Measurements from ENCODE around the gene TIMP4.

TIMP4 gene

GRCh38 chr3:12185172-12185710, 26.5 kb upstream of the TIMP4 start:
- DNase-seq (ENCODE audit: low read depth): no peak

- no peak for DNase-seq (ENCODE audit: low read depth)
Measured at GRCh38 chr3:12184541-12184940, 25.8 kb upstream of the TIMP4 start.

DNA sequence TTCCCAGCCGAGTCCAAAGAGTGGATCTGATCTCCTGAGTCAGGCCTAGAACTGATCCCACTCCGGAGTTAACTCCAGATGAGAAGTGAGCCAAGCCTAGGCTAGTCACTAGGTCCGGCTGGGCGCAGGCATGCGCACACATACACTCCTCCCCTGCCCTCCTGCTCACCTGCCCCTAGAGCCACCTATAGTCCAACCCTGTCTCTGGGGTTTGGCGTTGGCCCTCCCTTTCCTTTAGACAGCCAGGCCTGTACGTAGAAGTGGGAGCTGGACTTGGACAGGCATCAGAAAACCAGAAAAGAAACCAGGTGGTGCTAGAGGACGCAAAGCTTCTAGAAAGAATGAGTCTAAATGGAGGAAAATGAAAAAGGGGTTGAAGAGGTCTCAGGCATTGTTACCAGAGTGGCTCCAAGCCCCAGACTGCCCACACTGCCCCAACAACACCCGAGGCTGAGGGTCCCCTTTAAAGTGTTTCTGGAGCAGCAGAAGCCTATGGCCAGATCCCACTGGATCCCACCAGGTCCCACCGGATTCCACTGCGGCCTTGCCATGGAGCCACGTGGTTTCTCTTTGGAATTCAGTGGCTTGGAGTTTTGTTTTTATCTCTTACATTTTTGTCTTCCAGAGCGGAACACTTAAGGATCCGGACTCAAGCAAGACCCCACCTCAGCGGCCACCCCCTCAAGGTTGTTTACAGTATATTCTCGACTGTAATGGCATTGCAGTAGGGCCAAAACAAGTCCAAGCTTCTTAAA, 24.2 kb upstream of the TIMP4 start:
- DNase-seq (ENCODE audit: low read depth): no peak

GRCh38 chr3:12181806-12182205, 23.1 kb upstream of the TIMP4 start:
- DNase-seq (ENCODE audit: low read depth): no peak

GRCh38 chr3:12181301-12181700, 22.6 kb upstream of the TIMP4 start:
- no peak for DNase-seq (ENCODE audit: low read depth)

DNA sequence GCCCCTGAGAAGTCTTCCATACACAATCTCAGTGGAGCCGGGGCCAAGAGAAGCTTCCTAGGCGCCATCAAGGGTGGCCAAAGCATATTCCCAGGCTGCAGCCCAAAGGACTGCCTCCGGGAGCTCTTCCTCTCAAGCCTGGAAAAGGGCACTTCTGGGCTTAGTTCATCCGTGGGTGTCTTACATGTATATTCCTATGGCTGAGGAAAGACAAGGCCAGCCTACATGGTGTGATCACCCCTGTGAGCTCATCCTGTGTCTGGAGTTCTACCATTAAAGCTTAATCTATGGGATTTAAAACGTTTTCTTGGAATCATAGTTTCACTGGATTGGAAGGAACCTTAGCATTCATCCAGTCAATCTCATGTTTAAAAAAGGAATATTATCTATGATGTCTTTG, 21.9 kb upstream of the TIMP4 start:
- no peak for DNase-seq (ENCODE audit: low read depth)

- DNase-seq (ENCODE audit: low read depth): no peak
Measured at GRCh38 chr3:12180218-12180617, 21.5 kb upstream of the TIMP4 start.

DNA sequence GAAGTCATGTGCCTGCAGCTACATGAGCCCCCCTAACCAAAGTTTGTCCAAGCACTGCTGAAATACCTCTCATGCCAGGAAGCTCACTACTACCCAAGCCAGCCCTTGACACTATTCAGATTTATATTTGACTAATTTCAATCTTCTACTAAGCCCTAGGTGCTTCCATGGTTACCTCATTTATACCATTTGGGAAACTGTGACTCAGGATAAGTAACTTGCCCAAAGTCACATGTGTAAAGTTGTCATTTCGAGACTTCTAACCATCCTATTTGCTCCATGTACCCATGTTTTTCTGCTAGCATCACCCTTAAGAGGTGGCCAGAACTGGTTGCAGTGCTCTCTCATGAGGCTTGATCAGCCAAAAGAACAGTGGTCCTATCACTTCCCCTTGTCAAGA, 20.7 kb upstream of the TIMP4 start:
- DNase-seq (ENCODE audit: low read depth): no peak

GRCh38 chr3:12178091-12178820, 19.5 kb upstream of the TIMP4 start:
- no peak for DNase-seq (ENCODE audit: low read depth)

DNA sequence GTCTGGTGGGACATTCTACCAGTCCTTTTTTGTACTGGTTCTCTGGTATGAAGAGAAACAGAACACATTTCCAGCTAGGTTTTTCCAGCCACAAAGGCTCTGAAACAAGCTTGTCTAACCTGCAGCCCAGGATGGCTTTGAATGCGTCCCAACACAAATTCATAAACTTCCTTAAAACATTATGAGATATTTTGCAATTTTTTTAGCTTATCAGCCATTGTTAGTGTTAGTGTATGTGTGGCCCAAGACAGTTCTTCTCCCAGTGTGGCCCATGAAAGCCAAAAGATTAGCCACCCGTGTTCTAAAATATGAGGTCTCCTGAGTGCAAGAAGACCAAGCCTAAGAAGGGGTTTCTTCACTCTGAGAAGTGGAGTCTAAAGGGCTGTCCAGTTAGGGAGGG, 18.4 kb upstream of the TIMP4 start:
- DNase-seq (ENCODE audit: low read depth): no peak

DNA sequence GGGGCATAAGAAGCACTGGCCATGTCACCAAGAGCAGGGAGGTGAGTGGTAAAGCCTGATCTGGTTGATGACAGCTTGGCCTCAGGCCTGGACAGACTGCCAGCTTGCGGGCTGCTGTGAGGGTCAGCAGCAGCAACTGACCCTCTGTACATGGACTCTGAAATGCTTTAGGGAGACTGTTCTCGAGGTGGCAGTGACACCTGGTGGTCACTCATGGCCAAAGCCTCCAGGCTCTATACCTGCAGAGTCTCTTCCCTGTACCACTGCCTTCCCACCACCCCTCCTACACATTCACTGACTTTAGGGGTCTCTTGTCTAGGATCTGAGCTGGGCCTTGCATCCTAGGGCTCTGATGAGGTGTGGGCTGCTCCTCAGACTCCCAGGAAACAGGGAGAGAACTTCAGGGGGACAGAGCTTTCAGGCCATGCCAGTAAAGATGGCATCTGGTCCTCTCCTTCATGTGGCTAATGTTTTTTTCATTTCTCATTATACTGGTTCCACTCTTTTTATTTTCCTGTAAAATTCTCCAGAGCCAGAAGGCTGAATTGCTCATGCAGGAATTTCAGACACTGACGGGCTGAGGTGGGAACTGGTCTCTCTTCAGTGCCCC, 17.2 kb upstream of the TIMP4 start:
- no peak for DNase-seq (ENCODE audit: low read depth)

GRCh38 chr3:12175137-12175593, 16.5 kb upstream of the TIMP4 start:
- no peak for DNase-seq (ENCODE audit: low read depth)

- DNase-seq (ENCODE audit: low read depth): no peak
Measured at GRCh38 chr3:12170207-12170606, 11.5 kb upstream of the TIMP4 start.

- no peak for DNase-seq (ENCODE audit: low read depth)
Measured at GRCh38 chr3:12165909-12166308, 7.2 kb upstream of the TIMP4 start.

DNA sequence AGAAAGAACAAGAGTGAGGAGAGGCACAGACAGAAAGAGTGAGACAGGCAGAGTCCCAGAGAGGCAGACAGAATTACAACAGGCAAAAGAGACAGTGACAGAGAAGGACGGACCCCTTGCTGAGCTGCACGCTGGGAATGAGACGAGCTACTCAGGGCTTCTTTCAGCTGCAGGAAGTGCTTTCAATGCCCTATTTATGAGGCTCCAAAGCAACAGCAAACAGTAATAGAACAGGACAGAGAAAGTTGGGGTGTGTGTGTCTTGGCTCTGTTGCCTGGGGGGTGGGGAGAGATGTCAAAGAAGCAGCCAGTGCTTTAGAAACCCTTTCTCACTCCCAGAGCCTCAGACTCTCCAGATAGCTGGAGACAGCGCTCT, 502 bp upstream of the TIMP4 start:
- no peak for DNase-seq (ENCODE audit: low read depth)

- no peak for DNase-seq (ENCODE audit: low read depth)
Measured at GRCh38 chr3:12157026-12157425, 1.7 kb downstream of the TIMP4 start.

GRCh38 chr3:12155828-12156227, 2.9 kb downstream of the TIMP4 start:
- DNase-seq (ENCODE audit: low read depth): no peak

- no peak for DNase-seq (ENCODE audit: low read depth)
Measured at GRCh38 chr3:12155264-12155663, 3.4 kb downstream of the TIMP4 start.

DNA sequence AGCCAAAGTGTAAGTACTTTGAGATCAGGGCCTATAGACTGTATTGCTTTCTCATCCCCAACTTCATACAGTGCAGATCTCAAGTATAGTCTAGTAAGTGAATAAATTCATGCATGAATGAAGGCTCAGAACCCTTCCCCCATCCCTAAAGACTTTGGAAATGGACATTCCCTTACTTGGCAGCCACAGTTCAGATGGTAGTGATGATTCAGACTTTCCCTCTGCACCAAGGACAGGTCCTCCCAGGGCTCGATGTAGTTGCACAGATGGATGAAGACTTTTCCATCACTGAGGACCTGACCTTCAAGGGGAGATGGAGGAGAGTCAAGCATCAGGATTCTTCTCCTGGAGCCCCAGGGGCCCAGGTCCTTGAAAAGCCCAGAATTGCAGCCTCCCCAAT, 4.6 kb downstream of the TIMP4 start:
- no peak for DNase-seq (ENCODE audit: low read depth)

- DNase-seq (ENCODE audit: low read depth): no peak
Measured at GRCh38 chr3:12150112-12150511, 8.6 kb downstream of the TIMP4 start.

GRCh38 chr3:12149029-12149428, 9.7 kb downstream of the TIMP4 start:
- DNase-seq (ENCODE audit: low read depth): no peak

DNA sequence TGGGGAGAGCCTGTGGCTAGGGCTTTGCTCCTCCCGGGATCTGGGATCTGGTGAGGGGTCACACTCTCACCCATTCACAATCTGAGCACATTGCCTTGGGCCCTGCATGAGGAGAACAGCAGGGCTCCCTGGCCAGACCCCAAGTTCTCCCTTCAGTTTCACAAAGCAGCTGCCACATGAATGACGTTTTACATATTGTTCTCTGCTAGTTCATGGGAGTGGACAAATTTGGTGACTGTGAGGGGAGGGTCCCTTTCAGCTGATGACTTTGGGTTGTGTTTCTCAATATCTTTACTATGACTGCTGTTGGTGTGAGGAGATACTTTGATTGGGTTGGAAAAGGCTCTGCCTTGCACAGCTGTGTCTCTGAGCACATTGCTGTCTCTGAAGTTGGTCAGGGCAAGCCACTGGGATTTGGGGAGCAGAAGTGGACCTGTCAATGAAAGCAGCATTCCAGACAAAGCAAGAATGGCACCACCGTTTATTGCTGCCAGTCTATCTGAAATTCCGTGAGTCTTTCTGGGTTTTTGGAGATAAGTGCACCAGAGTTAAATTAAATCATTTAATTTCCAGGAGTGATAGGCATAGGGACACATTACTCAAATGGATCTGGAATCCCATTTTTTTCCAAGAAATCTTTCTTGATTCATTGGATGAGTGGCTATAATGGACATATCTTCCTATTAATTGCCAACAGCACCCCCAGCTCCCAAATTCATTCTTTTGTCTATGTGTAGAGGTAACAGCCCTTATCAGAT, 10.3 kb downstream of the TIMP4 start:
- no peak for DNase-seq (ENCODE audit: low read depth)
